ENCODE measurements around the gene CDK9. TPM values are rescaled to one million over a fixed set of nuclear protein-coding genes. Genes with fewer than 3 reads are reported as not detected.

CDK9 gene
- total RNA-seq (2022; extraction: Qiagen RNA extraction; ENCODE audit: low read depth): 43.2 to 45.6 TPM (median 44.8 TPM) in 5 replicates

GRCh38 chr9:127785933-127786772 is at the start of gene CDK9:
Gene CDK9, plus strand, starts transcription at chr9:127786034. Its CDS starts 115 bp downstream, at chr9:127786149.

GRCh38 chr9:127778280-127779135 is 7.3 kb upstream of the CDK9 start, which contains the start of gene SH2D3C:
Gene SH2D3C, minus strand, starts transcription at chr9:127778666. Its CDS starts 39 bp downstream, at chr9:127778627.

GRCh38 chr9:127802576-127803443 is 17.0 kb downstream of the CDK9 start, which contains the start of gene FPGS:
Gene FPGS, plus strand, starts transcription at chr9:127802882. Its CDS starts 43 bp downstream, at chr9:127802925.

Other genes with a start within 250 kb of the CDK9 start
- 12.9 to 17.7 TPM (median 16.8 TPM) in 5 replicates for gene STXBP1, start 173.8 kb upstream of the CDK9 start, total RNA-seq (2022; extraction: Qiagen RNA extraction; ENCODE audit: low read depth)
- not detected in 5 replicates for gene CFAP157, start 79.0 kb upstream of the CDK9 start, total RNA-seq (2022; extraction: Qiagen RNA extraction; ENCODE audit: low read depth)
- 14.7 to 19.9 TPM (median 18.1 TPM) in 5 replicates for gene PTRH1, start 70.4 kb upstream of the CDK9 start, total RNA-seq (2022; extraction: Qiagen RNA extraction; ENCODE audit: low read depth)
- 0.08 TPM in 1 of 5 replicates, not detected in the others for gene TTC16, start 70.0 kb upstream of the CDK9 start, total RNA-seq (2022; extraction: Qiagen RNA extraction; ENCODE audit: low read depth)
- 11.0 to 15.1 TPM (median 14.4 TPM) in 5 replicates for gene TOR2A, start 50.7 kb upstream of the CDK9 start, total RNA-seq (2022; extraction: Qiagen RNA extraction; ENCODE audit: low read depth)
- gene SH2D3C, start 7.4 kb upstream of the CDK9 start, total RNA-seq (2022; extraction: Qiagen RNA extraction; ENCODE audit: low read depth): 0.06 to 0.07 TPM in 2 of 5 replicates, not detected in the others
- 44.8 to 50.7 TPM (median 47.6 TPM) in 5 replicates for gene FPGS, start 16.8 kb downstream of the CDK9 start, total RNA-seq (2022; extraction: Qiagen RNA extraction; ENCODE audit: low read depth)
- 0.12 to 0.29 TPM (median 0.16 TPM) in 5 replicates for gene ENG, start 68.6 kb downstream of the CDK9 start, total RNA-seq (2022; extraction: Qiagen RNA extraction; ENCODE audit: low read depth)
- gene AK1, start 91.6 kb downstream of the CDK9 start, total RNA-seq (2022; extraction: Qiagen RNA extraction; ENCODE audit: low read depth): 43.0 to 83.4 TPM (median 76.2 TPM) in 5 replicates
- gene ST6GALNAC6, start 113.6 kb downstream of the CDK9 start, total RNA-seq (2022; extraction: Qiagen RNA extraction; ENCODE audit: low read depth): 17.8 to 24.7 TPM (median 20.3 TPM) in 5 replicates
- 13.8 to 20.6 TPM (median 18.1 TPM) in 5 replicates for gene ST6GALNAC4, start 131.0 kb downstream of the CDK9 start, total RNA-seq (2022; extraction: Qiagen RNA extraction; ENCODE audit: low read depth)
- 1.3 to 3.3 TPM (median 1.8 TPM) in 5 replicates for gene PIP5KL1, start 144.7 kb downstream of the CDK9 start, total RNA-seq (2022; extraction: Qiagen RNA extraction; ENCODE audit: low read depth)
- 36.4 to 43.7 TPM (median 41.9 TPM) in 5 replicates for gene DPM2, start 151.8 kb downstream of the CDK9 start, total RNA-seq (2022; extraction: Qiagen RNA extraction; ENCODE audit: low read depth)
- gene EEIG1, start 195.0 kb downstream of the CDK9 start, total RNA-seq (2022; extraction: Qiagen RNA extraction; ENCODE audit: low read depth): 45.8 to 67.1 TPM (median 58.6 TPM) in 5 replicates

Data from A549 treated with GW870086 at 1 μM for 4 hours (cell line).